Hindlimb muscle (tissue), 1 donor: Measurements from ENCODE around the gene CDC37. TPM values are rescaled to one million over a fixed set of nuclear protein-coding genes. Genes with fewer than 3 reads are reported as not detected.
"Not testable (repeated sequence)": the region's sequence is repeated elsewhere in the genome, so short reads cannot be mapped to it uniquely, and the experiment has no call there.

Source experiments
- DNase-seq: peaks from one replicate; pipeline ENCODE4 v3.0.0-alpha.2; 2013
- polyA plus RNA-seq: library from polyadenylated mRNA; unstranded; fragments of 120-200 nt; gene quantifications from one replicate; pipeline ENCODE4 v1.2.1, GENCODE V29; 2013; ENCODE audit not compliant: insufficient read length

The CDC37 gene
- polyA plus RNA-seq, 1 donor = 137 TPM

DNA sequence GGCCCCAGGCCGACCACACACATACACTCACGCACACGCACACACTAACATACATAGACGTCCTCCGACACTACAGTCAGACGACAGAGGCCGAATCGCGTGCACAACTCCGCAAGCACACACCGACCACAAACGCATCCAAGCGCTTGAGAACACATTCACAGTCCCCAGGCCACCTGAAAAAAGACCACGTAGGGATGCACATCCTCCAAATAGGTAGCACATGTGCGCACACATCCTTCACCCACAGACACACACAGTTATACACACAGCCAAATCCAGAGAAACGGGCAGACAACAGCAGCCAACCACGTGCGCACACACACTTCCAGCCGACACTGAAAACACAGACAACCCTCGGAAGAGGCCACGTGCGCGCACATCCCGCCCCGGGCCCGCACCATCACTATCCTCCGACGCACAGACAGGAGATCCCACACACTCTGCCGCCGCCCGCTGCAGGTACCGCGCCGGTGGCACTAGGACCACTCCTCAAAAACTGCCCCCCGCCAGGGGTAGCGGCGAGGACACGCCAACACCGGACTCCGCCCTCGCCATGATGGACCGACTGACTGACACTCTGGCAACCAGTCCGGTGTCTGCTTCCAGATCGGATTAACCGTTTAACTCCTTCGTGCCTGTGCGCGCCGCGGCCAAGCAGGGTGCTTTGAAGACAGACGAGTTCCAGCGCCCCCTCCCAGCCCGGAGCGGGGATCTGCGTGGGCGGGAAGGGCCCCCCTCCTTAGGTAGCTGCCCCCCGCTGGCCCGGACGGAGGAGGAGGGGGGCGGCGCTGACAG is 16.5 kb upstream of the CDC37 start:
- DNase-seq = no peak

DNA sequence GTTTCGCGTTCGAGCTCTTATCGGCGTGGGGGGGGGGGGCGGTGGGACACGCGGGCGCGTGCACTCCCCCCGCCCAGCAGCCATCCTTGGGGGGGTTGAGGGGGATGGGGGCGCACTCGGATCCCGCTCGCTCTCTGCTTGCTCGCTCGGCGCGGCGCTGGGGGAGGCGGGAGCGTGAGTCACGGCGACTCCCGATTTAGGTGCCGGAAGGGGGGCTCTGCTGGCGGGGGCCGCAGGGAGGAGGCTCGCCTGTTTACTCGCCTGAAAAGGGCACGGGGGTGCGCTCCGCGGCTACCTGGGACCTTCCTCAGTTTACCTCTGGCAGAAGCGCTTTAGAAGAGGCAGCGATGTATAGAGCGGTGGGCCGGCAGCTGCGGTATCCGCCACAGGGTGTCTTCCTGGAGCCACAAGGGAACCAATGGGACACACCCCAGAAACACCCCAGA is 15.9 kb upstream of the CDC37 start:
- no peak for DNase-seq

DNA sequence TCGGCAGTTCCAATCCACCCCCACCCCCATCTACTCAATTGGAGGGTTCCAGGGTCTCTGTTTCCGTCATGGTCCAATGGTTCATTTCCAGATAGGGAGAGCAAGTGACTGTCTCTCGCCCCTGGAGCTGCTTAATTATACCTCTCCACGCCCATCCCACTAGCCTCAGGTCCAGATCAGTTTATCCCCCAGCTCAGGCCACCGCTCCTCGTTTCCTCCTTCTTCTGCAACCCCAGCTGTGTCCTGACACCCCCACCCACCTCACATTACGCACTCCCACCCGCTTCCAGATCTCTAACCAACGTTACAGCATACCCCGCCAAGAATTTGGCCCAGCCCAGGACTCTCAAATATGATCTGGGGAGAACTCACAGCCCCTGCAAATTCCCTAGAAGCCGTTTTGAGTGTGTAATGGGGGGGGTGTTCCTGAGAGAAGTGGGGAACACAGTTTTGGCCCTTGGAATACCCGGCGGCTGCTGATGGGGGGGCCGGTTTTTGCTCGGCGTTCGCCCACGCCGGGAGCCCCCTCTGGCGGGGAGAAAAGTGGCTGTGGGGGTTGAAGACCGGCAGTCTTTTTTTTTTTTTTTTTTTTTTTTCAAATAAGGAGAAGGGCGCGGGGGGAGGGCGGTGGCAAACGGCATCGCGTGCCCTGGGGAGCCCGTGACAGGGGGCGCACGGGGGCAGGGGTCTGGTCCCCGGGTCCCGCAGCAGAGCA is 15.3 kb upstream of the CDC37 start:
- no peak for DNase-seq

DNA sequence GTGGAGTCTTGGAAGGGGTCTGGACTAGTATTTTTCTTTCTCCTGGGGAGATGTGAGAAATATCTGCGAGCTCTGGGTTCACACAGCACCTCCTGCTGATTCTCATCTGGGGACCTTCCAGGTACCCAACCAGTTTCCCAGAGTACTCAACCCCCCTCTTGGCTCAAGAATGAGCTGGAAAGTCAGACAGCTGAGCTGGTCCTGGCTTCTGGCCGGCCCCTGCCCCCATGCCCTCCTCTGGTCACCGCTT is 14.8 kb upstream of the CDC37 start:
- DNase-seq = no peak

DNA sequence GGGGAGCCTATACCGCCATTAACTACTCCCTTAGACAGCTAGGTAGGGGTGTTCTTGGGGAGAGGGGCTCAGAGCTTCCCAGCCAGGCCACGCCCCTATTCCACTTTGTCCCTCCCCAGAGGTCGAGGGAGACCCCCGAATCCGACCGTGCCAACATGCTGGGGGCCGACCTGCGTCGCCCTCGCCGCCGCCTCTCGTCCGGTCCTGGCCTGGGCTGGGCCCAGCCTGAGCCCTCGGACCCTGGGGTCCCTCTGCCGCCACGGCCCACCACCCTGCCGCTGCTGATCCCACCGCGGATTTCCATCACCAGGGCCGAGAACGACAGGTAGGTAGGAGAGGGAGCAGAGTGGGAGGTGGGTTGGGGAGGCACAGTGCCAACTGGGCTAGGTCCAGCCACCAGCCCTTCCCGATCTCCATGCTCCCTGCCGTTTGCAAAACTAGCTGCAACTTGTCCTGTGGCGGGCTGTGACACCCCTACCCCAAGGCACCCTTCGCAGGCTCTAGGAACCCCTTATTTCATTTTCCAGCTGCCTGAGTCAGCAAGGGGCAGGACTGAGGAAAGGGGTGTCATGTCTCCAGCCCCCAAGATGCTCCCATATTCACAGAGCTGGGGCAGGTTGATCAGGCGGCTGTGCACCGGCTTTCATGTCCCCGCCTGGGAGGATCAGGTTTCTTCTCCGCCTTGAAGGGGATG is 14.3 kb upstream of the CDC37 start:
- no peak for DNase-seq

DNA sequence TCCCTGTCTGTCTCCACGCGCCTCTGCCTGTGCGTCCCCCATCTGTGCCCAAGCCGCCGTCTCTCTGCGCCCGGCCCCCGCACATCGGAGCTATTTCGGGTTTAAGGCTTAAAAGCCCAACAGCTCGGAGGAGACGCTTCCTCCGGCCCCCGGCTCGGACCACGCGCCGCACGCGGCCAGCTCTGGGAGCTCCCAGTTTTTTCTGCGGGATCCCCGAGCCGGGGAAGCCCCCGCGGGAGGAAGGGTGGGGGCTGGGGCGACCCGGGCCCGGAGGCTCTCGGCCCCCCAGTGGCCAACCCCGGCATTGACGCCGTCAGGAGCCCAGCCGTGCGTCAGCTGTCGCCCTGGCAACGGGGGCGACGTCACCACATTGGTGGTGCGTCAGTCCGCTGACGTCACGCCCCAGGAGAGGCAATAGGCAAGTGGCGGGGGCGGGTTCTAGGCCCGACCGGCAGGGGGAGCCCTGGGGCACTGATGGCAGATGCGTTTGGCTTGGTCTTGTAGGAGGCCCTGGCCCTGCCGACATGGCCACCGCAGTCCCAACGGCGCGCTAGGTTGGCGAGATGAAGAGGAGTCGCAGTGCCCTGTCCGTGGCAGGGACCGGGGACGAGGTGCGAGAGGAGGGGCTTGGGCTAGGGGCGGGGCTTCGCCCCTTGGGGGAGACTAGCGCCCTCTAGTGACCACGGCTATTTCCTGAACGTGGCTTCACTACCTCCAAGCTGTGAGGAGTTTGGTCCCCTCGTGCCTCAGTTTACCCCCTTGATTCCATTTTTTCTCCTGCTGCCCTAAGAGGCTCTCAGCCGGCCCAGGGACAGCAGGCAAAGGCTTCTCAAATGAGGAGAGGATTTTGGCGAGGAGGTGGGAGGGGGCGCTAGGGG is 13.3 kb upstream of the CDC37 start:
- peak; percentile 77 for DNase-seq

DNA sequence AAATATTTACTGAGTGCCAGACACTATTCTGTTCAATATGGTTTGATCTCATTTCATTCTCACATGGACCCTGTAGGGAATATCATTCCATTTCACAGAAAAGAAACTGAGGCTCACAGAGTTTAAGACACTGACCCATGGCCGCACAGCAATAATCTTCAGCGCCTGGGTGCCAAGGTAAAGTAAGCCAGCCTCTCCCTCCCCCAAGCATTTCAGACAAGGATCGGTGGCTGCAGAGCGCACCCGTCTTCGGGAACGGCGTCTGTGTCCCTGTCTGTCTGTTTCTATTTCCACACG is 12.7 kb upstream of the CDC37 start:
- DNase-seq = no peak

DNA sequence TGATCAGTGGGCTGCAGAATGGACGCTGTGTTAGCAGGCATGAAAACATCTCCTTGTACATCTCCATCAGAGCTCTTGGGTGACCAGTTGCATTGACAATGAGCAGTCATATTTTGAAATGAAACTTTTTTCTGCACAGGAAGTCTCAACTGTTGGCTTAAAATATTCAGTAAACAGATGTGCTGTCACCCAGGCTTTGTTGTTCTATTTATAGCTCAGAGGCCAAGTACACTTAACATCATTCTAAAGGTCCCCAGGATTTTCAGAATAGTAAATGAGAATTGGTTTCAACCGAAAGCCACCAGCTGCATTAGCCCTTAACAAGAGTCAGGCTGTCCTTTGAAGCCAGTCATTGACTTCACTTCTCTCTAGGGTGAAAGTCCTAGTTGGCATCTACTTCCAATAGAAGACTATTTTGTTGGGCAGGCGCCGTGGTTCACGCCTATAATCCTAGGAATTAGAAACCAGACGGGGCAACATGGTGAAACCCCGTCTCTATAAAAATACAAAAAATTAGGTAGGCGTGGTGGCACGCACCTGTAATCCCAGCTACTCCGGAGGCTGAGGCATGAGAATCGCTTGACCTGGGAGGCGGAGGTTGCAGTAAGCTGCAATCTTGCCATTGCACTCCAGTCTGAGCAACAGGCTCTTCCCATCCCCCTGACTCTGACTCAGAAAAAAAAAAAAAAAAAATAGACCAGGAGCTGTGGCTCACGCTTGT is 9.1 kb upstream of the CDC37 start:
- no peak for DNase-seq

DNA sequence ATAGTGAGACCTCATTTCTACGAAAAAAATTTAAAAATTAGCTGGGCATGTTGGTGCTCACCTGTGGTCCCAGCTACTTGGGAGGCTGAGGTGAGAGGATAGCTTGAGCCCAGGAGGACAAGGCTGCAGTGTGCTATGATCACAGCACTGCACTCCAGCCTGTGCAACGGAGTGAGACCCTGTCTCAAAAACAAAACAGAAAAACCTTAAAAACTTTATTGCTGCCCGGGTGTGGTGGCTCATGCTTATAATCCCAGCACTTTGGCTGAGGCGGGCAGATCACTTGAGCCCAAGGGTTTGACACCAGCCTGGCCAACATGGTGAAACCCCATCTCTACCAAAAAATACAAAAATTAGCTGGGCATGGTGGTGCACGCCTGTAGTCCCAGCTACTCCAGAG is 7.9 kb upstream of the CDC37 start:
- not testable (repeated sequence) for DNase-seq

DNA sequence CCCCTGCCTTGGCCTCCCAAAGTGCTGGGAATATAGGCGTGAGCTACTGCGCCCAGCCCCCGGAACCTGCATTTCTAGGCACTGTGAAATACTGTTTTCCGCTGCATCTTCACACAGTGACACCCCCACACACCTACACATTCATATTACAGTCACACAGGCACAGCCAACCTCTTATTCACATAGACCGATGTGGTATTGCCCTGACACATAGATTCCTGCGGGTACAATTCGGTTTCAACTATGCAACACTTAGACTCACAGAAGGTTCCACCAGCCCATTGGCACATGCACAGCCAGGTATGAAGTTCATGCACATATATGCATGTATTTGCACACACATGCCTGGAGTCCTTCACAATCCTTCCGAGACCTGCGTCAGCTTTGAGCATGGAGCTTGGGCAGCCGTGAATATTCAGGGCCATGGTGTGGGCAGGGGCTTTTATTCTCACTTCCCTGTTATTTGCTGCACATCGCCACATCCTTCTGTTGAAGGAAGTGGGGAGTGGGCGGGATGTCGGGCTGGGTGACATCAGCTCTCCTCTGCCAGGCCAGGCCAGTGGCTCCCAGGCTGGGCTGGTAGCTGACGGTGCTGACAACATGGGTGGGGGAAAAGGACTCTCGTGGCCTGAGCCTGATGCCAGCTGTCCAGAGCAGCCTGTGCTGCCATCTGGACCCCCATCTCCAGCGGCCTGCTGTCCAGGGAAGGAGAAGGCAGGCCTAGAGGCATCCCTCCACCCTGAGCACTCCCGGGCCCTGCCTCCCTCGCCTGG is 5.4 kb upstream of the CDC37 start:
- no peak for DNase-seq

DNA sequence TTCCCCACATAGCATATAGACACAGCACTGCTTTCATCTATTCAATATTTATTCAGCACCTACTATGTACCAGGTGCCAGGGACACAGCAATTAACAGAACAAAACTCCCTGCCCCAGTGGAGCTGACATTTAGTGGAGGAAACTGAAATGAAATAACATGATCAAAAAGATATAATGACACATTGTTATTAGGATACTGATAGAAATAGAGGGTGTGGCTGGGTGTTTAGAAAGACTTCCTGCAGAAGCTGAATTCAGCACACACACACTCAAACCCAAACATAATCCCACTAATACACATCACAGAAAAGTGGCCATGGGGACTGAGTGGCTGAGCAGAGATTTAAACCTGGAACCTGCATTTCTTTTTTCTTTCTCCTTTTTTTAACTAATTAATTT is 3.8 kb upstream of the CDC37 start:
- DNase-seq = no peak

DNA sequence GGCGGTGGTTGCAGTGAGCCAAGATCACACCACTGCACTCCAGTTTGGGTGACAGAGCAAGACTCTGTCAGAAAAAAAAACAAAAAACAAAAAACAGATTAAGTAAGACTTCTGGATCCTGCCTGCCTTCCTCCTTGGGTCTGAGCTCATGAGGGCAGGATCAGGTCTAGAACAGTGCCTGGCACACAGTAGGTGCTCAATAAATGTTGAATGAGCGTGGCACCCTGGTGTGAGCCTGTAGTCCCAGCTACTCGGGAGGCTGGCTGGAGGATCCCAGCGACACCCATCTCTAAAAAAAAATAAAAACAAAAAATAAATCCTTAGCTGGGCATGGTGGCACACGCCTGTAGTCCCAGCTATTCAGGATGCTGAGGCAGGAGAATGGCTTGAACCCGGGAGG is 2.8 kb upstream of the CDC37 start:
- DNase-seq = no peak

DNA sequence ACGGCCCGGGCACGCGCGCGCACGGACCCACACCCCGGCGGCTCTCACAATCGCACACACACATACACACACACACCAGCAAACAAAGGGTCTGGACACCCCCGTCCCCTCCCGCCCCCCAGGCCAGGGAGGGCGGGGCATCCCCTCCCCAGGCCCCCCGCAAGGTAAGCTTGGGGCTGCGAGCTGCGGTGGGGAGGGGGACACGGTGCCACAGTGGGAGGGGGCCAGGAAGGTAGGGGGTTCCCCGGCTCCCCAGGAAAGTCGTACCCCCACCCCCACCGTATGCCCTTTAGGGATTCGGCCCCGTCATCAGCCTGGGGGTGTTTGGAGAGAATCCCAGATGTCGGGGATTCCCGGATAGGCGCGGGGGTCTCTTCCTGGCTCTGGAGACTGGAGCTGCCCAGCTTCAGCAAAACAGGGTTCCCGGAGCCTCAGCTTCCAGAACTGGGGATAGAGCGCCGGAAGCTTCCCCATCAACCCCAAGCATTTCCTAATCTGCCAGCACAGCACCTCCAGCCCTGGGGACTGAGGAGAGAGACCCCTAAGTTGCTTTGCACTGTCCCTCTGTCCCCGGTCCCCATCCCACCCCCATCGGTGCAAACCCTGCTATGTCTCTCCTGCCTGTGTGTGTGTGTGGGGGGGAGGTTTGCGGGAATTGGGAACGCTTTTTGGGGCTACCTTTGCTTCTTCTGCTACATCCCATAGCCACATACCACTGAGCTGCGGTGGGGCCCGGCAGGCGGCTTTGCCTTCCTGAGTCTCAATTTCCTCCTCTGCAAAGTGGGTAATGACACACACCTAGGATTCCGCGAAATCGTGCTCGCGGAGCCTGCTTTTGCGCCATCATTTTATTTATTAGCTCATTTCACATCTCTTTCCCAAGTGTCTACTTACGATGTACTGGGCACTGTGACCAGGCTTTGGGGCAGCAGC is 1.8 kb upstream of the CDC37 start:
- DNase-seq = no peak

DNA sequence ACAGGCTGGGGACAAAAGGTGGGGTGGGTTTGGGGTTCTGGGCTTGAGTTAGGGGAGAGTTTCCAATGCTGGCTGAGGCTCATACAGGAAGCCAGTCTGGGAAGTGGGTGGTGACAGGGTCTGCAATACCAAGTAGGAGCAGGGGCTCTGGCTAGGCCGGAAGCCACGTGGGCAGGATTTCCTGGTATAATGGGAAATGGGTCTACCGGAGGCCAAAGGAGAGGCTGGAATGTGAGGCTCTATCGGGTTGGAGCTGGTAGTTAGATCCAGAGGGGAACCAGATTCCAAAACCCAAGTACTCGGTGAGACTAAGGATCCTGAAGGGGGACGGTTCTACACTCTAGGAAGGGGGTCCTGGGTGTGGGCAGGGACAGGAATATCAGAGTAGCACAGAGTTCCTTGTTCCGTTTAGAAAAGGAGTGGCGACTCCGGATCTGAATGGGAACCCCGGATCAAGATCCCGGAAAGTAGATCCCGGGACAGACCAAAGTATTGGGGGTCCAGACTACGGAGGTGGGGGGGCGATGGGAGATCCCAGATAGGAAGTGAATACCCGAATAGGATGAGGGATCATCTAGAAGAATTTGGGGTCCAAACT is 802 bp downstream of the CDC37 start:
- no peak for DNase-seq

DNA sequence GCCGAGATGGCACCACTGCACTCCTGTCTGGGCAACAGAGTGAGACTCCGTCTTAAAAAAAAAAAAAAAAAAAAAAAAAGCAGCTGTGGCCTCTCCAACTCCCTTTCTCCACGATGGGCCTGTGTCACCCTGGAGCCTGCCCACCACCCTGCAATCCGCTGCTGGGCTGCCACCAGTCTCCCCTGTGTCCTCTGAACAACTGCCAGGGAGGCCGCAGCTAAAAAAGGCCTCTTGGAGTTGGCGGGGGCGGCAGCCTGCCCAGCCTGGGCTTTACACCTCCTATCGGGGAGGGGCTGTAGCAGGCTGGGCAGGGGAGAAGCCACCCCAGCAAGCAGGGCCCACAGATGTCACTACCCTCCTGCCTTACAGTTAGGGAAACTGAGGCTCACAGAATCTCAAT is 3.5 kb downstream of the CDC37 start:
- no peak for DNase-seq

DNA sequence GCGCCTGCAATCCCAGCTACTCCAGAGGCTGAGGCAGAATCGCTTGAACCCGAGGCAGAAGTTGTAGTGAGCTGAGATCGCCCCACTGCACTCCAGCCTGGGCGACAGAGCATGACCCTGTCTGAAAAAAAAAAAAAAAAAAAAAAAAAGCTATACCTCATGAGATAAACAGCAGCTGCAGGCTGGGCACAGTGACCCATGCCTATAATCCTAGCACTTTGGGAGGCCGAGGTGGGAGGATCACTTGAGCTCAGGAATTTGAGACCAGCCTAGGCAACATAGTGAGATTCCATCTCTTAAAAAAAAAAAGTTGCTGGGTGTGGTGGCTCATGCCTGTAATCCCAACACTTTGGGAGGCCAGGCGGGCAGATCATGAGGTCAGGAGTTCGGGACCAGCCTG is 4.0 kb downstream of the CDC37 start:
- DNase-seq = not testable (repeated sequence)

DNA sequence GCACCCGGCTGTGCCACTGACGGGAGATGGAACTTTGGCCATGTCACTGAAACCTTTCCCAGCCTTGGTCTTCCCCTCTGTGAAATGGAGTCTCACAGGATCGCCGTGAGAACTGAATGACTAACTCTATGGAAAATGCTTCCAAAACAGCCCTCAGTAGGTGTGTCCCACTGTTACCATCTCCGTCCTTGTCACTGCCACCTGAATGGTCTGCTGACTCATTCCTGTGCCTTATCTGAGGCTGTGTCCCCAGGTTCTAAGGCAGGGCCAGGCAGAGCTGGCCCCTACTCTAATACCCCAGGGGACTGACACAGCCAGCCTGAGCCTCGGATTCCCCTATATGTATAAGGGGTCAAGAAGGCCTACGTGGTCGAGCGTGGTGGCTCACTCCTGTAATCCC is 4.5 kb downstream of the CDC37 start:
- DNase-seq = no peak

DNA sequence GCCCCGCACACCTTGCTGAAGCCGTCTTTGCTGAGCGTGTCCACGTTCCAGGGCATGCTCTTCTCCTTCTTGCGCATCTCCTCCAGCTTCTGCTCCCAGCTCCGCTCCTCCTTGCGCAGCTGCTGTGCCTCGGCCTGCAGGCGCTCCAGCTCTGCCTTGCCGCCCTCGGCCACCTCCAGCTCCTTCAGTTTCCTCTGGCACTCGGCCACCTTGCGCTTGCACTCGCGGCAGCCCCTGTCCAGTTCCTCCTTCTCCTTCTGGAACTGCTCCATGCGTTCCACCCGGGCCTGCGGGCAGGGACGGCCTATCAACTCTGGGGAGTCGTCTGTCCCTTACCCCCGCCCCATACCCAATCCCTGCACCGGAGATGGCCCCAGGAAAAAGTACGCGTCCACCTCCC is 7.4 kb downstream of the CDC37 start:
- DNase-seq = no peak

DNA sequence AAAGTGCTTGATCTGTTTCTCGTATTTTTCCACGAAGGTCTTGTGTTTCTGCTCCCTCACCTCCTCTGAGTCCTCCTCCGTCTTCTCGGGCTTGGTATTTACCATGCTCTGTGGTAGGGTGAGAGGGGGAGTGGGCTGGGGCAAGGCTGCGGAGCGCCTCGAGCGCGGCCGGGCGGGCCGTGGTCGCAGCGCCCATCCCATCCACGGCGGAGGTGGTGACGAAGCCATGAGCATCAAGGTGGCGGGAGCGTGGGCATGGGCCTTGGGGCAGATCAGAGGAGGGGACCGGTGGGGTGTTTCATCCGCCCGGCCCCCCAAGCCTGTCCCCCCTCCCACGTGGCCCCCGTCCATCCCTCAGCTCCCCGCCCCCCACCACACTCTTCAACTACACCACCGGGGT is 7.9 kb downstream of the CDC37 start:
- no peak for DNase-seq

DNA sequence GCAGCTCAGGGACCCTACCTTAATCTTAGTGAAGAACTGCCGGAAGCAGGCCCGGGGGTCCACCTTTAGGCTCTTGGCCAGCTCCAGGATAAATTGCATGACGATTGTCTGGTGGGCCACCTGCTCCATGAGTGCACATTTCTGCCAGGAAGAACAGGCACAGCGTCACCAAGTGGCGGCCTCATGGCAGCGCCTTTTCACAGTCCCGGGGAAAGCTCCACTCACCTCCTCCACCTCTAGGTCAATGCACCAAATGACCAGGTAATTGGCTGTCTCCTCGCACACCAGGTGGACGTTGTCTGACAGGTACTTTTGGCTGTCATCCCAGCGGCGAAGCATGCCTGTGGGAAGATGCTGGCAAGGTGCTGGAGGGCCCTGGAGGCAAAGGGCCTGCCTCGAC is 8.3 kb downstream of the CDC37 start:
- no peak for DNase-seq
